Forelimb muscle (tissue), 1 donor: ENCODE measurements around the gene GTF2H4. TPM values are rescaled to one million over a fixed set of nuclear protein-coding genes. Genes with fewer than 3 reads are reported as not detected.
"Not testable (repeated sequence)": the region's sequence is repeated elsewhere in the genome, so short reads cannot be mapped to it uniquely, and the experiment has no call there.

Experiments used
- DNase-seq: peaks from one replicate; pipeline ENCODE4 v3.0.0-alpha.2; 2013; ENCODE audit warnings: low read depth
- polyA plus RNA-seq: library from polyadenylated mRNA; unstranded; fragments of 120-200 nt; gene quantifications from one replicate; pipeline ENCODE4 v1.2.1, GENCODE V29; 2013; ENCODE audit not compliant: insufficient read length

Gene GTF2H4
- polyA plus RNA-seq, 1 donor = 23.7 TPM

GRCh38 chr6:30894935-30895334 is 13.1 kb upstream of the GTF2H4 start:
- no peak for DNase-seq

GRCh38 chr6:30895343-30895742 is 12.7 kb upstream of the GTF2H4 start:
- DNase-seq = no peak

- DNase-seq = no peak
Measured at GRCh38 chr6:30896541-30896940, 11.5 kb upstream of the GTF2H4 start.

GRCh38 chr6:30897882-30898281 is 10.1 kb upstream of the GTF2H4 start:
- no peak for DNase-seq

- no peak for DNase-seq
Measured at GRCh38 chr6:30898750-30899360, 9.2 kb upstream of the GTF2H4 start.

GRCh38 chr6:30900863-30901417 is 7.1 kb upstream of the GTF2H4 start:
- no peak for DNase-seq

GRCh38 chr6:30901436-30901835 is 6.6 kb upstream of the GTF2H4 start:
- DNase-seq = no peak

- not testable (repeated sequence) for DNase-seq
Measured at GRCh38 chr6:30902196-30902595, 5.8 kb upstream of the GTF2H4 start.

- DNase-seq = no peak
Measured at GRCh38 chr6:30902709-30903108, 5.3 kb upstream of the GTF2H4 start.

- no peak for DNase-seq
Measured at GRCh38 chr6:30903236-30903635, 4.8 kb upstream of the GTF2H4 start.

- not testable (repeated sequence) for DNase-seq
Measured at GRCh38 chr6:30907290-30907757, 683 bp upstream of the GTF2H4 start.

- DNase-seq = no peak
Measured at GRCh38 chr6:30908700-30909099, 693 bp downstream of the GTF2H4 start.

GRCh38 chr6:30910473-30910872 is 2.5 kb downstream of the GTF2H4 start:
- DNase-seq = not testable (repeated sequence)

- DNase-seq = no peak
Measured at GRCh38 chr6:30912746-30913520, 4.9 kb downstream of the GTF2H4 start.

GRCh38 chr6:30913721-30914075 is 5.7 kb downstream of the GTF2H4 start:
- no peak for DNase-seq

GRCh38 chr6:30914076-30914853 is 6.3 kb downstream of the GTF2H4 start, which contains the start of gene VARS2:
TSS of gene VARS2 (plus strand) at chr6:30914238. CDS start at chr6:30914837, 599 bp downstream.
- DNase-seq = peak; percentile 77

- no peak for DNase-seq
Measured at GRCh38 chr6:30914854-30915590, 7.0 kb downstream of the GTF2H4 start.

GRCh38 chr6:30915591-30915946 is 7.6 kb downstream of the GTF2H4 start:
- peak; percentile 50 for DNase-seq

- no peak for DNase-seq
Measured at GRCh38 chr6:30917041-30917440, 9.0 kb downstream of the GTF2H4 start.

- no peak for DNase-seq
Measured at GRCh38 chr6:30917487-30917886, 9.5 kb downstream of the GTF2H4 start.

- no peak for DNase-seq
Measured at GRCh38 chr6:30918670-30919069, 10.7 kb downstream of the GTF2H4 start.
